Calu3 (cell line): Measurements from ENCODE around the gene PM20D2. TPM values are rescaled to one million over a fixed set of nuclear protein-coding genes. Genes with fewer than 3 reads are reported as not detected.

ENCODE experiments used
- BruUV-seq: library from RNA; stranded (reverse); fragments of 400-500 nt; replicated peaks from 2 replicates; lab custom pipeline; 2021; lab: Mats Ljungman, UMichigan
- CTCF ChIA-PET: fragments of 300-600 bp; sonication (Branson Sonifier 250); formaldehyde crosslinking; loops from one replicate; lab custom pipeline; 2022; ENCODE audit warnings: antibody characterized with exemption; lab: Charles Lee
- DNase-seq: peaks from one replicate; pipeline ENCODE4 v3.0.0; 2022
- H3K27ac Mint-ChIP-seq: one replicate; pipeline ENCODE4 v1.8.0; 2022; ENCODE audit warnings: mixed read lengths; ENCODE audit not compliant: unreplicated experiment
- H3K27me3 Mint-ChIP-seq: one replicate; pipeline ENCODE4 v1.8.0; 2022; ENCODE audit warnings: mixed read lengths; ENCODE audit not compliant: unreplicated experiment
- H3K36me3 Mint-ChIP-seq: one replicate; pipeline ENCODE4 v1.8.0; 2022; ENCODE audit warnings: mild to moderate bottlenecking, moderate library complexity, mixed read lengths; ENCODE audit not compliant: insufficient read depth, unreplicated experiment
- H3K4me1 Mint-ChIP-seq: one replicate; pipeline ENCODE4 v1.8.0; 2022; ENCODE audit warnings: mild to moderate bottlenecking, low read depth, mixed read lengths; ENCODE audit not compliant: unreplicated experiment
- H3K4me3 Mint-ChIP-seq: one replicate; pipeline ENCODE4 v1.8.0; 2022; ENCODE audit warnings: mild to moderate bottlenecking, low read depth, moderate library complexity, mixed read lengths; ENCODE audit not compliant: unreplicated experiment
- H3K9me3 Mint-ChIP-seq: one replicate; pipeline ENCODE4 v1.8.0; 2022; ENCODE audit warnings: low read depth, mixed read lengths; ENCODE audit not compliant: unreplicated experiment
- intact Hi-C: fragments of 100-400 bp; cut with micrococcal nuclease; formaldehyde crosslinking; loops from one replicate; pipeline ENCODE4 v1.10.0; 2022; ENCODE audit not compliant: unreplicated experiment
- total RNA-seq: library from RNA; stranded (reverse); gene quantifications from 2 replicates; pipeline ENCODE4 v1.2.3, GENCODE V29; 2022
- TF ChIP-seq, protein P1 (sequence below): fragments of 200-600 bp; IDR thresholded peaks from one replicate; pipeline ENCODE4 v1.8.0; 2022; ENCODE audit warnings: antibody characterized with exemption; ENCODE audit not compliant: unreplicated experiment

Gene PM20D2
- total RNA-seq, 1 experiment from 2014 or later: 33.2 TPM

DNA sequence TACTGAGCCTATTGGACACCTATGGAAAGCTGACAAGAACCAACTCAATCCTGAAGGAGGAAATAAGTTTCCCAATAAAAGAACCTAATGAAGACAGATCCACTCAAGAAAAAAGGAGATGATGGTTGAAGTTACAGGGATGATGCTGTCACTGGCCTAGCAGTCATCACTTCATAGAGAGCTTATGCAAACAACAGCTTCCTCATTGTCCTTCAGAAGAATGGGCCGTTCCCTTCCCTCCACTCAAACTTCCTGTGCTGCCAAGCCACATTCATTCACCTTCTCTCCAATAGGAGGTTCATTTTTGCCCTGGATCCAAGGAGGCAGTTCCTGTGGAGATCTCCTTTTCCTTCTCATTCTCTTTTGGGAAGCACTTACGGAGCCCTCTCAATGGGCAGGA is 13.8 kb upstream of the PM20D2 start:
- CTCF ChIA-PET: no interaction called here
- H3K4me1 Mint-ChIP-seq: no peaks in the 10 kb centered on the region
- intact Hi-C loops: no loop called here
- BruUV-seq: no TSS peak
- H3K27me3 Mint-ChIP-seq: no peaks in the 10 kb centered on the region
- H3K36me3 Mint-ChIP-seq: no peaks in the 10 kb centered on the region
- no peak overlapping the region for H3K27ac Mint-ChIP-seq
- no peaks in the 10 kb centered on the region for H3K9me3 Mint-ChIP-seq
- no peak overlapping the region for H3K4me3 Mint-ChIP-seq
- TF ChIP-seq, protein P1, sequence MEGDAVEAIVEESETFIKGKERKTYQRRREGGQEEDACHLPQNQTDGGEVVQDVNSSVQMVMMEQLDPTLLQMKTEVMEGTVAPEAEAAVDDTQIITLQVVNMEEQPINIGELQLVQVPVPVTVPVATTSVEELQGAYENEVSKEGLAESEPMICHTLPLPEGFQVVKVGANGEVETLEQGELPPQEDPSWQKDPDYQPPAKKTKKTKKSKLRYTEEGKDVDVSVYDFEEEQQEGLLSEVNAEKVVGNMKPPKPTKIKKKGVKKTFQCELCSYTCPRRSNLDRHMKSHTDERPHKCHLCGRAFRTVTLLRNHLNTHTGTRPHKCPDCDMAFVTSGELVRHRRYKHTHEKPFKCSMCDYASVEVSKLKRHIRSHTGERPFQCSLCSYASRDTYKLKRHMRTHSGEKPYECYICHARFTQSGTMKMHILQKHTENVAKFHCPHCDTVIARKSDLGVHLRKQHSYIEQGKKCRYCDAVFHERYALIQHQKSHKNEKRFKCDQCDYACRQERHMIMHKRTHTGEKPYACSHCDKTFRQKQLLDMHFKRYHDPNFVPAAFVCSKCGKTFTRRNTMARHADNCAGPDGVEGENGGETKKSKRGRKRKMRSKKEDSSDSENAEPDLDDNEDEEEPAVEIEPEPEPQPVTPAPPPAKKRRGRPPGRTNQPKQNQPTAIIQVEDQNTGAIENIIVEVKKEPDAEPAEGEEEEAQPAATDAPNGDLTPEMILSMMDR: no peak
- no peak for DNase-seq

DNA sequence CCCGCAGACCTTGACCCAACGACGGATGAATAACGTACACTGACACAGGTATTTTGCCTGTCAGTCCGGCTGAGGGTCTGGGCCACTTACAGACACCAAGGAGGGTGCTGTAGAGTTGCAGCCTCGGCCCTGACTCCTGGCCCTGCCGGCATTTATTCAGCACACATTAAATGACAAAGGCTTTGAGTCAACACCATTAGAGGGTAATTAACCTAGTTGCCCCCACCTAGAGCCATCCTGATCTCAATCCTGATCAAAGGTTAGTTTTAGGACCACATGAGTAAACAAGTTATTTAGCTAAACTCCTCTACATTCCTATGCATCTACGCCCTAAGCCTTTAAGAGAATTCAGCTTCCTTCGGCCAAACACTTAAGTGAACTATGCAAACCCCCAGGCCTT is 11.9 kb upstream of the PM20D2 start:
- Mint-ChIP-seq H3K36me3 (no peaks in the 10 kb centered on the region), H3K27me3 (no peaks in the 10 kb centered on the region), H3K4me3 (no peak overlapping the region), H3K4me1 (peaks cover under 1% of the 10 kb centered on the region), H3K9me3 (no peaks in the 10 kb centered on the region), H3K27ac (no peak overlapping the region)
- TF ChIP-seq, protein P1: no peak
- no TSS peak for BruUV-seq
- no peak for DNase-seq
- CTCF ChIA-PET: no interaction called here
- intact Hi-C loops: no loop called here

DNA sequence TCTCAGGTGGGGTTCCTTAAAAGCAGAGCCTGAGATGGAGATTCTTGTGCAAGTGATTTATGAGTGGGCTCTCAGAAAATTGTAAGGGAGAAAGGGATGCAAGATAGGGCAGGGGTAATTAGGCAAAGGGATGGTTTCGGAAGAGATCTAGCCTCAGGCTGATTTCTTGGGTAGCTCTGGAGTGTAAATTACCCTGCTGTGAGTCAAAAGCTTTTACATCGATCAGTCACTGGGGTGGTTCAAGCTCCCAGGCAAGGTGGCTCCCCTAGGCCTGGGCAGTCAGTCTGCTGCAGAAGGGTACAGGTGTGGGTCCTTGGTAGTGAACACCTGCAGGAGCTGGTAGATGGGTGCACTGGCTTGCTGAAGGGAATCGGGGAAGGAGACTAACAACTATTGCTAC is 11.1 kb upstream of the PM20D2 start:
- no peaks in the 10 kb centered on the region for H3K27me3 Mint-ChIP-seq
- BruUV-seq: no TSS peak
- no peak overlapping the region for H3K4me3 Mint-ChIP-seq
- no peaks in the 10 kb centered on the region for H3K9me3 Mint-ChIP-seq
- TF ChIP-seq, protein P1: no peak
- no peak overlapping the region for H3K27ac Mint-ChIP-seq
- intact Hi-C loops: no loop called here
- no peaks in the 10 kb centered on the region for H3K36me3 Mint-ChIP-seq
- CTCF ChIA-PET: no interaction called here
- peaks cover 8% of the 10 kb centered on the region for H3K4me1 Mint-ChIP-seq
- no peak for DNase-seq

DNA sequence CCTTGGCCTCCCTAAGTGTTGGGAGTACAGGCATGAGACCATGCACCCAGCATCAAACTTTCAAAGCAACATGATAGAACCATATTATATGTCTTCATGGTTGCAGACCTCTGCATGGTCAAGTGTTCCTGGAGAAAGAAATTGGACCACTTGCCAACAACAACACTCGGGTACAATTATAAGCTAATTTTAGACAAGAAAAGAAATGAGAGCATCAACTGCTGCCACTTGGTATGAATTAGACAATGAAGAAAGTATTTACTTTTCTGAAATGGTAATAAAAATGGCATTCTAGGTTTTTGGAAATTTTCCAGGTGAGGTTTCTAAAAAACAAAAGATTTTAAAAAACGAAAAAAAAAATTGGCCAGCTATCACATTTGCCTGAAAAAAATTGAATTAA is 7.7 kb upstream of the PM20D2 start:
- intact Hi-C loops: no loop called here
- Mint-ChIP-seq H3K4me1 (peaks cover 29% of the 10 kb centered on the region), H3K36me3 (no peaks in the 10 kb centered on the region), H3K27me3 (no peaks in the 10 kb centered on the region), H3K27ac (no peak overlapping the region), H3K4me3 (no peak overlapping the region), H3K9me3 (no peaks in the 10 kb centered on the region)
- TF ChIP-seq, protein P1: no peak
- no TSS peak for BruUV-seq
- CTCF ChIA-PET: interaction anchor here (0.6 to 2.4 kb wide), 2 partner anchors 15 to 1472 kb away, joined by 3 to 5 read pairs; no protein-coding TSS in a partner anchor
- DNase-seq: no peak
